ENCODE data around the gene GBF1. TPM values are rescaled to one million over a fixed set of nuclear protein-coding genes. Genes with fewer than 3 reads are reported as not detected.

GBF1 gene
- total and polyA plus RNA-seq, 2 donors from 2014 or later: 14.4 to 53.3 TPM

GRCh38 chr10:102424916-102425315, 179.6 kb downstream of the GBF1 start:
- H3K9ac ChIP-seq (ENCODE audit: low read length in 3 of 3): no peak overlapping the region
- H3K9me3 ChIP-seq (ENCODE audit: control insufficient read depth in 2 of 3, insufficient read depth in 1 of 3, low read length in 3 of 3): no peaks in the 10 kb centered on the region
- FAIRE-seq: no peak
- no peak for TF ChIP-seq CTCF (IDR thresholded peaks at IDR 0.05; ENCODE audit: borderline replicate concordance, extremely low read depth, insufficient read depth)
- peak in 1 of 5 donors; percentile 59 for DNase-seq
- no peaks in the 10 kb centered on the region for H3K27me3 ChIP-seq (ENCODE audit: control insufficient read depth, insufficient read depth, low read length)
- peaks cover 0 to 20% (median 8%) of the 10 kb centered on the region in 3 donors for H3K4me1 ChIP-seq (ENCODE audit: control insufficient read depth in 2 of 3, insufficient read depth in 2 of 3, low read depth in 1 of 3, low read length in 3 of 3)
- intact Hi-C loops (cut with DNase I): no loop called here
- H3K36me3 ChIP-seq (ENCODE audit: control insufficient read depth in 2 of 3, insufficient read depth in 3 of 3, low read length in 3 of 3): peaks cover 0 to 11% (median 3%) of the 10 kb centered on the region in 3 donors
- H3K4me3 ChIP-seq (ENCODE audit: low read length in 3 of 3): no peak overlapping the region
- H3K27ac ChIP-seq (ENCODE audit: low read depth in 2 of 2, low read length in 2 of 2): no peak overlapping the region

- Histone ChIP-seq H3K9me3 (ENCODE audit: control insufficient read depth in 2 of 3, insufficient read depth in 1 of 3, low read length in 3 of 3) (no peaks in the 10 kb centered on the region), H3K27me3 (ENCODE audit: control insufficient read depth, insufficient read depth, low read length) (no peaks in the 10 kb centered on the region), H3K4me3 (ENCODE audit: low read length in 3 of 3) (no peak overlapping the region), H3K27ac (ENCODE audit: low read depth in 2 of 2, low read length in 2 of 2) (no peak overlapping the region), H3K4me1 (ENCODE audit: control insufficient read depth in 2 of 3, insufficient read depth in 2 of 3, low read depth in 1 of 3, low read length in 3 of 3) (peaks cover 0 to 16% (median 5%) of the 10 kb centered on the region in 3 donors), H3K36me3 (ENCODE audit: control insufficient read depth in 2 of 3, insufficient read depth in 3 of 3, low read length in 3 of 3) (peaks cover 0 to 11% (median 3%) of the 10 kb centered on the region in 3 donors), H3K9ac (ENCODE audit: low read length in 3 of 3) (no peak overlapping the region)
- TF ChIP-seq CTCF (IDR thresholded peaks at IDR 0.05; ENCODE audit: borderline replicate concordance, extremely low read depth, insufficient read depth): no peak
- FAIRE-seq: no peak
- DNase-seq: no peak
- intact Hi-C loops (cut with DNase I): no loop called here
These were observed 180.1 kb downstream of the GBF1 start for GRCh38 chr10:102425444-102425843.

GRCh38 chr10:102426803-102427287, 181.5 kb downstream of the GBF1 start:
- H3K27me3 ChIP-seq (ENCODE audit: control insufficient read depth, insufficient read depth, low read length): no peaks in the 10 kb centered on the region
- H3K9me3 ChIP-seq (ENCODE audit: control insufficient read depth in 2 of 3, insufficient read depth in 1 of 3, low read length in 3 of 3): no peaks in the 10 kb centered on the region
- H3K27ac ChIP-seq (ENCODE audit: low read depth in 2 of 2, low read length in 2 of 2): no peak overlapping the region
- no peak for DNase-seq
- no peak for FAIRE-seq
- H3K4me1 ChIP-seq (ENCODE audit: control insufficient read depth in 2 of 3, insufficient read depth in 2 of 3, low read depth in 1 of 3, low read length in 3 of 3): peaks cover 0 to 22% (median 8%) of the 10 kb centered on the region in 3 donors
- intact Hi-C loops (cut with DNase I): no loop called here
- peaks cover 0 to 11% (median 3%) of the 10 kb centered on the region in 3 donors for H3K36me3 ChIP-seq (ENCODE audit: control insufficient read depth in 2 of 3, insufficient read depth in 3 of 3, low read length in 3 of 3)
- no peak overlapping the region for H3K9ac ChIP-seq (ENCODE audit: low read length in 3 of 3)
- no peak overlapping the region for H3K4me3 ChIP-seq (ENCODE audit: low read length in 3 of 3)
- no peak for TF ChIP-seq CTCF (IDR thresholded peaks at IDR 0.05; ENCODE audit: borderline replicate concordance, extremely low read depth, insufficient read depth)

GRCh38 chr10:102429468-102429867, 184.1 kb downstream of the GBF1 start:
- H3K27me3 ChIP-seq (ENCODE audit: control insufficient read depth, insufficient read depth, low read length): no peaks in the 10 kb centered on the region
- FAIRE-seq: no peak
- H3K27ac ChIP-seq (ENCODE audit: low read depth in 2 of 2, low read length in 2 of 2): no peak overlapping the region
- peaks cover 0 to 3% (median 2%) of the 10 kb centered on the region in 3 donors for H3K36me3 ChIP-seq (ENCODE audit: control insufficient read depth in 2 of 3, insufficient read depth in 3 of 3, low read length in 3 of 3)
- peaks cover 0 to 9% (median 6%) of the 10 kb centered on the region in 3 donors for H3K4me1 ChIP-seq (ENCODE audit: control insufficient read depth in 2 of 3, insufficient read depth in 2 of 3, low read depth in 1 of 3, low read length in 3 of 3)
- no peak overlapping the region for H3K9ac ChIP-seq (ENCODE audit: low read length in 3 of 3)
- no peak for TF ChIP-seq CTCF (IDR thresholded peaks at IDR 0.05; ENCODE audit: borderline replicate concordance, extremely low read depth, insufficient read depth)
- no peak for DNase-seq
- intact Hi-C loops (cut with DNase I): no loop called here
- H3K4me3 ChIP-seq (ENCODE audit: low read length in 3 of 3): no peak overlapping the region
- H3K9me3 ChIP-seq (ENCODE audit: control insufficient read depth in 2 of 3, insufficient read depth in 1 of 3, low read length in 3 of 3): no peaks in the 10 kb centered on the region

Measured in kidney (tissue), 14 donors.